Keratinocyte (primary cell): ENCODE measurements around the gene NTN1. TPM values are rescaled to one million over a fixed set of nuclear protein-coding genes. Genes with fewer than 3 reads are reported as not detected.
A peak's percentile ranks its signal among the peaks of the same experiment; 100 is the strongest.

ENCODE experiments used
- DNase-seq: peaks from one replicate; pipeline ENCODE4 v3.0.0-alpha.2; 2011; ENCODE audit warnings: low read depth, missing footprints, low spot score
- FAIRE-seq: peaks from 2 replicates; lab custom pipeline; 2011; peaks lifted over from hg19 to GRCh38; lab: Jason Lieb, UNC
- H2AFZ ChIP-seq: 2 replicates; pipeline ENCODE4 v1.6.0; 2012; ENCODE audit warnings: low read length, control low read depth, inconsistent platforms; ENCODE audit not compliant: control insufficient read depth
- H3K27ac ChIP-seq: 2 replicates; pipeline ENCODE4 v1.5.1; 2011; ENCODE audit warnings: low read length; ENCODE audit not compliant: control insufficient read depth, insufficient read depth
- H3K27me3 ChIP-seq: 3 replicates; pipeline ENCODE4 v1.6.0; 2011; ENCODE audit warnings: low read length; ENCODE audit not compliant: control insufficient read depth, insufficient read depth; ENCODE audit errors: extremely low read depth
- H3K36me3 ChIP-seq, 2 experiments: 2 replicates in 1 of 2; 3 replicates in 1 of 2; pipeline ENCODE4 v1.5.1; 2011; ENCODE audit warnings: low read length in 2 of 2, mild to moderate bottlenecking in 1 of 2; ENCODE audit not compliant: control insufficient read depth in 2 of 2, insufficient read depth in 2 of 2; ENCODE audit errors: extremely low read depth in 1 of 2
- H3K4me1 ChIP-seq: 3 replicates; pipeline ENCODE4 v1.5.1; 2011; ENCODE audit warnings: low read length; ENCODE audit not compliant: control insufficient read depth, insufficient read depth; ENCODE audit errors: extremely low read depth
- H3K4me2 ChIP-seq: 3 replicates; pipeline ENCODE4 v1.6.0; 2011; ENCODE audit warnings: low read depth, low read length; ENCODE audit not compliant: control insufficient read depth, insufficient read depth; ENCODE audit errors: extremely low read depth
- H3K4me3 ChIP-seq, 3 experiments: fragments of 200-600 bp in 1 of 3; sonication (generic) in 1 of 3; 2 replicates in 2 of 3; 3 replicates in 1 of 3; pipeline ENCODE4 v1.5.1; 2011 to 2016; ENCODE audit warnings: low read length in 3 of 3, mild to moderate bottlenecking in 3 of 3, control low read depth in 2 of 3, inconsistent platforms in 1 of 3, low read depth in 1 of 3, mixed read lengths in 1 of 3, mixed run types in 1 of 3, moderate library complexity in 1 of 3; ENCODE audit not compliant: control insufficient read depth in 2 of 3, insufficient read depth in 2 of 3; ENCODE audit errors: extremely low read depth in 1 of 3
- H3K79me2 ChIP-seq: 2 replicates; pipeline ENCODE4 v1.6.0; 2012; ENCODE audit warnings: low read length; ENCODE audit not compliant: control insufficient read depth, insufficient read depth
- H3K9ac ChIP-seq: 3 replicates; pipeline ENCODE4 v1.6.0; 2011; ENCODE audit warnings: low read length; ENCODE audit not compliant: control insufficient read depth, insufficient read depth; ENCODE audit errors: extremely low read depth
- H3K9me1 ChIP-seq: 3 replicates; pipeline ENCODE4 v1.6.0; 2011; ENCODE audit warnings: low read length; ENCODE audit not compliant: control insufficient read depth, insufficient read depth; ENCODE audit errors: extremely low read depth
- H3K9me3 ChIP-seq: 2 replicates; pipeline ENCODE4 v1.5.1; 2012; ENCODE audit warnings: low read depth, low read length; ENCODE audit not compliant: control insufficient read depth
- H4K20me1 ChIP-seq: 3 replicates; pipeline ENCODE4 v1.6.0; 2011; ENCODE audit warnings: low read length; ENCODE audit not compliant: control insufficient read depth, insufficient read depth; ENCODE audit errors: extremely low read depth
- EZH2 ChIP-seq: IDR thresholded peaks from one replicate; pipeline ENCODE4 v1.6.1; 2012; ENCODE audit warnings: inconsistent platforms, mild to moderate bottlenecking, low read length, moderate library complexity
- dilution Hi-C: fragments of 300-500 bp; cut with MboI; formaldehyde crosslinking; loops from one replicate; pipeline ENCODE4 v1.7.0; 2020; ENCODE audit warnings: low sequenced_read_pairs; ENCODE audit not compliant: extremely low pct_ligation_motif_present
- polyA plus RNA-seq, 5 experiments: library from polyadenylated mRNA; depleted of rRNA in 3 of 5; stranded (reverse) in 3 of 5; stranded (forward) in 1 of 5; unstranded in 1 of 5; fragments of >200 nt; gene quantifications; 1 replicate in 1 of 5; 2 replicates in 3 of 5; 3 replicates in 1 of 5; pipeline versions ENCODE4 v1.2.1 to v1.2.3, GENCODE V29; 2011 to 2012; ENCODE audit warnings: missing spikeins in 2 of 5, low read depth in 1 of 5, low replicate concordance in 1 of 5
- TF ChIP-seq, protein P1 (sequence below), 3 experiments: IDR thresholded peaks in 1 of 3; conservative IDR thresholded peaks in 1 of 3; optimal IDR thresholded peaks in 1 of 3; 2 replicates in 2 of 3; 3 replicates in 1 of 3; pipeline versions ENCODE3 to v1.5.1; 2011; ENCODE audit warnings: low read length in 3 of 3, mild to moderate bottlenecking in 3 of 3, moderate library complexity in 2 of 3, control low read depth in 1 of 3, inconsistent platforms in 1 of 3; ENCODE audit not compliant: insufficient read depth in 2 of 3; ENCODE audit errors: extremely low read depth in 1 of 3

The NTN1 gene
- polyA plus RNA-seq, 1 donor (not counting 4 experiments of a cell fraction or from before 2014, with no cell fraction given): 0.10 TPM

DNA sequence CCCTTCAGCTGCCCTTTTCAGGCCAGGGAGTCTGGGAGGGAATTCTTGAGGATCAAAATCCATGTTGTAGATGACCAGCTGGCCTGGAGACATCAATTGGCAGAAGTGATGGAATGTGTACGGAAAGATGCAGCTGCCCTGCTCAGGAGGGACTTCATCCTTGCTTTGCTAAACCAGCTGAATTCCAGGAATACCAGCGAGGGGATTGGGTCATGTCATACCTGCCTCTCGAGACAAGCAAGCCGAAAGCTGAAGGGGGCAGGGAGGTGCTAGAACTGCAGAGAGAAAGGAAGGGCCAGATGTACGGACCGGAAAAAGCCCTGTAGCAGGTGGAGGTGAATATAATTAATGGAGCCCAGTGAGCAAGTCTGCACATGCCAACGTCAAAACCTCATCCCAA, 25.6 kb upstream of the NTN1 start:
- Histone ChIP-seq H2AFZ (no peak overlapping the region), H4K20me1 (no peaks in the 10 kb centered on the region), H3K79me2 (no peaks in the 10 kb centered on the region), H3K9ac (no peak overlapping the region), H3K4me3 (no peak overlapping the region), H3K4me1 (no peaks in the 10 kb centered on the region), H3K9me3 (no peaks in the 10 kb centered on the region), H3K4me2 (no peak overlapping the region), H3K27ac (no peak overlapping the region), H3K27me3 (no peaks in the 10 kb centered on the region), H3K36me3 (no peaks in the 10 kb centered on the region), H3K9me1 (no peaks in the 10 kb centered on the region)
- DNase-seq (no peak), FAIRE-seq (no peak)
- dilution Hi-C loops: no loop called here
- TF ChIP-seq EZH2: no peak
- TF ChIP-seq, protein P1, sequence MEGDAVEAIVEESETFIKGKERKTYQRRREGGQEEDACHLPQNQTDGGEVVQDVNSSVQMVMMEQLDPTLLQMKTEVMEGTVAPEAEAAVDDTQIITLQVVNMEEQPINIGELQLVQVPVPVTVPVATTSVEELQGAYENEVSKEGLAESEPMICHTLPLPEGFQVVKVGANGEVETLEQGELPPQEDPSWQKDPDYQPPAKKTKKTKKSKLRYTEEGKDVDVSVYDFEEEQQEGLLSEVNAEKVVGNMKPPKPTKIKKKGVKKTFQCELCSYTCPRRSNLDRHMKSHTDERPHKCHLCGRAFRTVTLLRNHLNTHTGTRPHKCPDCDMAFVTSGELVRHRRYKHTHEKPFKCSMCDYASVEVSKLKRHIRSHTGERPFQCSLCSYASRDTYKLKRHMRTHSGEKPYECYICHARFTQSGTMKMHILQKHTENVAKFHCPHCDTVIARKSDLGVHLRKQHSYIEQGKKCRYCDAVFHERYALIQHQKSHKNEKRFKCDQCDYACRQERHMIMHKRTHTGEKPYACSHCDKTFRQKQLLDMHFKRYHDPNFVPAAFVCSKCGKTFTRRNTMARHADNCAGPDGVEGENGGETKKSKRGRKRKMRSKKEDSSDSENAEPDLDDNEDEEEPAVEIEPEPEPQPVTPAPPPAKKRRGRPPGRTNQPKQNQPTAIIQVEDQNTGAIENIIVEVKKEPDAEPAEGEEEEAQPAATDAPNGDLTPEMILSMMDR (optimal IDR thresholded peaks at IDR 0.05 in 1 of 3, IDR thresholded peaks at IDR 0.05 in 1 of 3, conservative IDR thresholded peaks at IDR 0.05 in 1 of 3; ENCODE audit: extremely low read depth in 1 of 3, insufficient read depth in 2 of 3, low read length in 3 of 3): no peak

DNA sequence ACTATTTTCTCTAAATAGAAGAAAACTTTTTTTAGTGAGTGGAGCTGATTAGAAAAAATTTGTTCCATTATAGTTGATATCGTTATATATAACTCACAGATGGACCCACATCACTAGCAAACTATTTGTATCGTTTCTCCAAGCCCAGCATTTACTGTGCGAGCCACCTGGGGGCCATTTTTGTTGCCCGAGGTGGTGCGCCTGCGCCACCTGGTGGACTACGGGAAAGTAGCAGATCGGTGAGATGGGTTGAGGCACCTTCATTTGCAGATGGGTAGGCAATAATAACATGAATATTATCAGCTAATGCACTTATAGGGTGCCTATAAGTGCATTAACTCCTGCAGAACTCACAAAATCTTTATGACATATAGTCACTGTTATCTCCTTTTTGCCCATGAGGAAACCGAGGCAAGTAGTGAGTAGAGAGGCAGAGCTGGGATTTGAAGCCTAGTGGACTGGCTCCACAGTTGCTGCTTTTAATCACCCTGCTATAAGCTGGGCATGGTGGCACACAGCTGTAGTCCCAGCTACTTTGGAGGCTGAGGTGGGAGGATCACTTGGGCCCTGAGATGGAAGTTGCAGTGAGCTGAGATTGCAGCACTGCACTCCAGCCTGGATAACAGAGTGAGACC, 23.2 kb upstream of the NTN1 start:
- Histone ChIP-seq H3K9me1 (no peaks in the 10 kb centered on the region), H3K4me2 (no peak overlapping the region), H3K79me2 (no peaks in the 10 kb centered on the region), H3K9ac (no peak overlapping the region), H4K20me1 (no peaks in the 10 kb centered on the region), H3K36me3 (no peaks in the 10 kb centered on the region), H3K4me1 (no peaks in the 10 kb centered on the region), H3K9me3 (no peaks in the 10 kb centered on the region), H3K27me3 (peaks cover 15% of the 10 kb centered on the region), H3K4me3 (no peak overlapping the region), H3K27ac (no peak overlapping the region), H2AFZ (no peak overlapping the region)
- DNase-seq (no peak), FAIRE-seq (no peak)
- dilution Hi-C loops: no loop called here
- TF ChIP-seq, protein P1 (optimal IDR thresholded peaks at IDR 0.05 in 1 of 3, IDR thresholded peaks at IDR 0.05 in 1 of 3, conservative IDR thresholded peaks at IDR 0.05 in 1 of 3; ENCODE audit: extremely low read depth in 1 of 3, insufficient read depth in 2 of 3, low read length in 3 of 3): peak; percentile 91 to 97 (median 96)
- TF ChIP-seq EZH2: no peak
